Measurements from ENCODE around the gene CDH15.

CDH15 gene

GRCh38 chr16:89195521-89196171 is 24.1 kb downstream of the CDH15 start (continued):
- TF ChIP-seq PATZ1 (CRISPR knock-in tag; IDR thresholded peaks at IDR 0.05; ENCODE audit: borderline replicate concordance) (no peak), RARB (CRISPR knock-in tag; IDR thresholded peaks at IDR 0.05) (no peak), ZFP30 (CRISPR knock-in tag; IDR thresholded peaks at IDR 0.05) (no peak)

GRCh38 chr16:89197033-89197632 is 25.6 kb downstream of the CDH15 start:
- TF ChIP-seq GLIS3 (CRISPR knock-in tag; IDR thresholded peaks at IDR 0.05) (no peak), ARNTL (CRISPR knock-in tag; IDR thresholded peaks at IDR 0.05; ENCODE audit: borderline replicate concordance, low read depth) (no peak), CREB5 (CRISPR knock-in tag; IDR thresholded peaks at IDR 0.05; ENCODE audit: low read depth) (no peak), ZNF8 (CRISPR knock-in tag; IDR thresholded peaks at IDR 0.05) (no peak), ZFP30 (CRISPR knock-in tag; IDR thresholded peaks at IDR 0.05) (no peak), POU6F1 (CRISPR knock-in tag; IDR thresholded peaks at IDR 0.05; ENCODE audit: borderline replicate concordance, low read depth) (no peak), ZNF70 (CRISPR knock-in tag; IDR thresholded peaks at IDR 0.05) (no peak), TCF4 (CRISPR knock-in tag; IDR thresholded peaks at IDR 0.05; ENCODE audit: borderline replicate concordance) (no peak), OSR1 (CRISPR knock-in tag; IDR thresholded peaks at IDR 0.05) (no peak), TSHZ2 (CRISPR knock-in tag; IDR thresholded peaks at IDR 0.05) (no peak), CSRNP3 (CRISPR knock-in tag; IDR thresholded peaks at IDR 0.05) (no peak), ISL1 (CRISPR knock-in tag; IDR thresholded peaks at IDR 0.05) (no peak), ESRRG (CRISPR knock-in tag; IDR thresholded peaks at IDR 0.05) (no peak), PPARA (CRISPR knock-in tag; IDR thresholded peaks at IDR 0.05; ENCODE audit: borderline replicate concordance) (no peak), ZNF565 (CRISPR knock-in tag; conservative IDR thresholded peaks at IDR 0.05; ENCODE audit: low read depth) (no peak)
- no peak for ATAC-seq

- ATAC-seq: no peak
- TF ChIP-seq PPARA (CRISPR knock-in tag; IDR thresholded peaks at IDR 0.05; ENCODE audit: borderline replicate concordance) (no peak), POU6F1 (CRISPR knock-in tag; IDR thresholded peaks at IDR 0.05; ENCODE audit: borderline replicate concordance, low read depth) (no peak), BACH2 (CRISPR knock-in tag; IDR thresholded peaks at IDR 0.05; ENCODE audit: borderline replicate concordance) (no peak), RARB (CRISPR knock-in tag; IDR thresholded peaks at IDR 0.05) (no peak), CSRNP3 (CRISPR knock-in tag; IDR thresholded peaks at IDR 0.05) (no peak), CSDC2 (CRISPR knock-in tag; IDR thresholded peaks at IDR 0.05) (no peak), TCF4 (CRISPR knock-in tag; IDR thresholded peaks at IDR 0.05; ENCODE audit: borderline replicate concordance) (no peak), GLIS3 (CRISPR knock-in tag; IDR thresholded peaks at IDR 0.05) (no peak), ZFP30 (CRISPR knock-in tag; IDR thresholded peaks at IDR 0.05) (no peak)
Measured at GRCh38 chr16:89197633-89198416, 26.3 kb downstream of the CDH15 start.

All from SK-N-SH treated with all-trans-retinoic acid at 6 μM for 48 hours (cell line).